HCT116 (cell line): ENCODE measurements around the gene ERRFI1. TPM values are rescaled to one million over a fixed set of nuclear protein-coding genes. Genes with fewer than 3 reads are reported as not detected.
A peak's percentile ranks its signal among the peaks of the same experiment; 100 is the strongest.
"Not testable (repeated sequence)": the region's sequence is repeated elsewhere in the genome, so short reads cannot be mapped to it uniquely, and the experiment has no call there.

Source experiments
- ATAC-seq: fragments of 200-7000 bp; cut with Tn5 transposase; 2 replicates; pipeline ENCODE4 v1.9.1; 2020; ENCODE audit warnings: mild to moderate bottlenecking, moderate library complexity
- BruUV-seq: library from RNA; stranded (reverse); fragments of 400-500 nt; replicated peaks from 2 replicates; lab custom pipeline; 2021; lab: Mats Ljungman, UMichigan
- CTCF ChIA-PET: fragments of 300-600 bp; sonication (Branson Sonifier 250); formaldehyde crosslinking; loops from one replicate; lab custom pipeline; 2021; ENCODE audit warnings: antibody characterized with exemption; lab: Charles Lee
- POLR2A ChIA-PET: fragments of 300-600, 350-600 bp; sonication (Branson Sonifier 250); formaldehyde crosslinking; loops from one replicate; lab custom pipeline; 2021; ENCODE audit warnings: antibody characterized with exemption; lab: Charles Lee
- RAD21 ChIA-PET, 2 experiments: fragments of 300-600 bp; sonication (Branson Sonifier 250); formaldehyde crosslinking; loops; one replicate each; lab custom pipeline; 2023; ENCODE audit warnings: low total read pairs in 2 of 2; ENCODE audit not compliant: uncharacterized antibody in 2 of 2, unreplicated experiment in 2 of 2, low non-redundant PET in 1 of 2; lab: Charles Lee
- DNase-seq: peaks from one replicate; pipeline ENCODE4 v3.0.0-alpha.2; 2010; ENCODE audit warnings: low read depth, low spot score
- H2AFZ ChIP-seq: fragments of 200-600 bp; shearing (Covaris generic), sonication (generic); 2 replicates; pipeline ENCODE4 v1.6.1; 2017; ENCODE audit warnings: low read depth, mixed run types, mixed read lengths, antibody characterized with exemption, low read length; ENCODE audit not compliant: poor library complexity, severe bottlenecking
- H3K27ac ChIP-seq: 2 replicates; pipeline ENCODE4 v1.5.1; 2012; ENCODE audit warnings: low read depth, low read length
- H3K27me3 ChIP-seq: fragments of 200-600 bp; sonication (generic); 2 replicates; pipeline ENCODE4 v1.6.1; 2016; ENCODE audit warnings: mixed run types, low read length, mixed read lengths; ENCODE audit not compliant: insufficient read depth
- H3K36me3 ChIP-seq, 2 experiments: fragments of 200-500 bp in 1 of 2; fragments of 200-600 bp in 1 of 2; sonication (Bioruptor generic) in 1 of 2; sonication (generic) in 1 of 2; 2 replicates each; pipeline versions ENCODE4 v1.5.1 to v1.6.1; 2014 to 2016; ENCODE audit warnings: low read length in 2 of 2, inconsistent platforms in 1 of 2, mixed read lengths in 1 of 2, mixed run types in 1 of 2; ENCODE audit not compliant: insufficient read depth in 2 of 2, control insufficient read depth in 1 of 2
- H3K4me1 ChIP-seq, 2 experiments: fragments of 200-600 bp in 1 of 2; sonication (generic) in 1 of 2; 2 replicates each; pipeline versions ENCODE4 v1.5.1 to v1.6.1; 2012 to 2017; ENCODE audit warnings: low read length in 2 of 2, inconsistent platforms in 1 of 2, mild to moderate bottlenecking in 1 of 2, mixed read lengths in 1 of 2, mixed run types in 1 of 2, moderate library complexity in 1 of 2; ENCODE audit not compliant: insufficient read depth in 2 of 2, control insufficient read depth in 1 of 2
- H3K4me2 ChIP-seq: fragments of 200-600 bp; sonication (generic); 2 replicates; pipeline ENCODE4 v1.6.1; 2017; ENCODE audit warnings: mixed run types, low read length, mixed read lengths
- H3K4me3 ChIP-seq, 2 experiments: fragments of 200-600 bp in 1 of 2; sonication (generic) in 1 of 2; replicated peaks in 1 of 2; 2 replicates each; pipeline ENCODE4 v1.5.1; 2011 to 2016; ENCODE audit warnings: low read length in 2 of 2, control low read depth in 1 of 2, low read depth in 1 of 2, mild to moderate bottlenecking in 1 of 2, mixed read lengths in 1 of 2, mixed run types in 1 of 2
- H3K79me2 ChIP-seq: fragments of 200-600 bp; sonication (generic); 2 replicates; pipeline ENCODE4 v1.6.1; 2017; ENCODE audit warnings: mild to moderate bottlenecking, mixed run types, low read length, moderate library complexity, mixed read lengths; ENCODE audit not compliant: insufficient read depth
- H3K9ac ChIP-seq: fragments of 200-600 bp; sonication (generic); 2 replicates; pipeline ENCODE4 v1.6.1; 2016; ENCODE audit warnings: low read length, mixed read lengths
- H3K9me2 ChIP-seq: fragments of 200-600 bp; sonication (generic), shearing (Covaris generic); 2 replicates; pipeline ENCODE4 v1.6.1; 2017; ENCODE audit warnings: mixed run types, mild to moderate bottlenecking, moderate library complexity; ENCODE audit not compliant: insufficient read depth
- H3K9me3 ChIP-seq, 2 experiments: fragments of 200-500 bp in 1 of 2; fragments of 200-600 bp in 1 of 2; sonication (Bioruptor generic) in 1 of 2; sonication (generic) in 1 of 2; 2 replicates each; pipeline ENCODE4 v1.6.1; 2014 to 2017; ENCODE audit warnings: low read length in 2 of 2, mixed read lengths in 2 of 2, inconsistent platforms in 1 of 2, low read depth in 1 of 2, mild to moderate bottlenecking in 1 of 2, mixed run types in 1 of 2, moderate library complexity in 1 of 2; ENCODE audit not compliant: control insufficient read depth in 1 of 2, insufficient read depth in 1 of 2
- H4K20me1 ChIP-seq: fragments of 200-600 bp; sonication (generic), shearing (Covaris generic); 2 replicates; pipeline ENCODE4 v1.6.1; 2017; ENCODE audit warnings: mixed run types, mild to moderate bottlenecking, moderate library complexity; ENCODE audit not compliant: insufficient read depth
- ATF3 ChIP-seq: IDR thresholded peaks from 2 replicates; pipeline ENCODE4 v1.6.1; 2012
- FOSL1 ChIP-seq: IDR thresholded peaks from 2 replicates; pipeline ENCODE4 v1.6.1; 2012; ENCODE audit warnings: low read depth
- MAX ChIP-seq: IDR thresholded peaks from 2 replicates; pipeline ENCODE4 v1.6.1; 2012
- POLR2A ChIP-seq: IDR thresholded peaks from 2 replicates; pipeline ENCODE4 v1.7.0; 2011; ENCODE audit warnings: borderline replicate concordance; ENCODE audit not compliant: insufficient read depth, insufficient read length; ENCODE audit errors: extremely low read depth
- POLR2AphosphoS5 ChIP-seq: IDR thresholded peaks from 2 replicates; pipeline ENCODE4 v1.6.1; 2011; ENCODE audit warnings: mild to moderate bottlenecking, low read depth, low read length, moderate library complexity
- RAD21 ChIP-seq: IDR thresholded peaks from 2 replicates; pipeline ENCODE4 v1.6.1; 2012; ENCODE audit warnings: low read depth, mild to moderate bottlenecking
- SIN3A ChIP-seq: IDR thresholded peaks from 2 replicates; pipeline ENCODE4 v1.6.1; 2012; ENCODE audit warnings: low read depth
- ZBTB33 ChIP-seq: IDR thresholded peaks from 2 replicates; pipeline ENCODE4 v1.6.1; 2011; ENCODE audit warnings: mild to moderate bottlenecking, low read length, moderate library complexity; ENCODE audit not compliant: insufficient replicate concordance; ENCODE audit errors: extremely low read depth
- ZNF274 ChIP-seq: fragments of 200-500 bp; sonication (Bioruptor generic); IDR thresholded peaks from 2 replicates; pipeline ENCODE4 v1.6.1; 2014; ENCODE audit warnings: mild to moderate bottlenecking, low read depth, low read length, inconsistent platforms
- intact Hi-C: fragments of 100-400 bp; cut with micrococcal nuclease; formaldehyde crosslinking; loops from 2 replicates; pipeline ENCODE4 v1.10.0; 2022
- total RNA-seq: library from RNA; stranded (reverse); gene quantifications from one replicate; pipeline ENCODE4 v1.2.1, GENCODE V29; 2021; ENCODE audit not compliant: unreplicated experiment

The ERRFI1 gene
- total RNA-seq, 1 experiment from 2014 or later: 777 TPM

GRCh38 chr1:8051650-8052049, 25.5 kb upstream of the ERRFI1 start:
- CTCF ChIA-PET: no interaction called here

GRCh38 chr1:8049229-8049628, 23.1 kb upstream of the ERRFI1 start:
- H3K9me3 ChIP-seq, DNase-seq, H3K9ac ChIP-seq, CTCF ChIA-PET, ATAC-seq, RAD21 ChIA-PET, H2AFZ ChIP-seq, H3K79me2 ChIP-seq, H3K36me3 ChIP-seq, H3K4me3 ChIP-seq, H3K27me3 ChIP-seq, BruUV-seq, H3K9me2 ChIP-seq, H3K4me2 ChIP-seq, H4K20me1 ChIP-seq: not testable (repeated sequence)
- intact Hi-C loops: loop anchor here (5.0 kb wide), 2 partner anchors 118 to 133 kb away; no protein-coding TSS in a partner anchor
- POLR2A ChIA-PET: interaction anchor here (1.0 to 1.1 kb wide), 2 partner anchors 25 to 45 kb away, joined by 3 read pairs; no protein-coding TSS in a partner anchor
- peak overlapping the region; percentile 92; the same call in 1 of the 2 replicates for H3K27ac ChIP-seq
- H3K4me1 ChIP-seq: peaks cover 72 to 84% of the 10 kb centered on the region in 2 experiments

More at GRCh38 chr1:8051650-8052049, 25.5 kb upstream of the ERRFI1 start:
- H2AFZ ChIP-seq: no peak overlapping the region
- no TSS peak for BruUV-seq
- TF ChIP-seq FOSL1 (no peak), SIN3A (no peak), ZBTB33 (no peak), RAD21 (no peak), ZNF274 (no peak), POLR2AphosphoS5 (no peak), POLR2A (no peak), MAX (no peak), ATF3 (no peak)
- ATAC-seq: no peak
- H3K79me2 ChIP-seq: no peaks in the 10 kb centered on the region
- no peak overlapping the region for H3K9ac ChIP-seq
- H3K36me3 ChIP-seq: no peaks in the 10 kb centered on the region
- ChIA-PET POLR2A (interaction anchor here (0.7 to 1.2 kb wide), 2 partner anchors 19 to 26 kb away, joined by 3 read pairs; no protein-coding TSS in a partner anchor), RAD21 (interaction anchor here in 1 of 2 experiments (0.7 kb wide), 1 partner anchor 18 kb away, joined by 3 read pairs; no protein-coding TSS in a partner anchor)
- H3K9me2 ChIP-seq: no peaks in the 10 kb centered on the region
- intact Hi-C loops: no loop called here
- no peak overlapping the region for H3K4me3 ChIP-seq
- no peak overlapping the region for H3K4me2 ChIP-seq
- no peak overlapping the region for H3K27ac ChIP-seq
- no peaks in the 10 kb centered on the region for H3K9me3 ChIP-seq
- peaks cover 75 to 83% of the 10 kb centered on the region in 2 experiments for H3K4me1 ChIP-seq
- H3K27me3 ChIP-seq: no peaks in the 10 kb centered on the region
- DNase-seq: no peak
- H4K20me1 ChIP-seq: no peaks in the 10 kb centered on the region
